ENCODE results near the gene IFNL1. TPM values are rescaled to one million over a fixed set of nuclear protein-coding genes. Genes with fewer than 3 reads are reported as not detected.
A peak's percentile ranks its signal among the peaks of the same experiment; 100 is the strongest.

IFNL1 gene
- total RNA-seq, 1 experiment from 2014 or later = not detected

- peaks cover 13% of the 10 kb centered on the region for H3K4me1 Mint-ChIP-seq (ENCODE audit: low read depth, unreplicated experiment)
- Histone ChIP-seq H3K4me3 (ENCODE audit: low read depth, low read length) (no peak overlapping the region), H3K27me3 (replicated peaks; ENCODE audit: control insufficient read depth, insufficient read depth, low read length) (no peaks in the 10 kb centered on the region), H3K4me1 (peaks cover 10% of the 10 kb centered on the region), H3K36me3 (ENCODE audit: control insufficient read depth, insufficient read depth, low read length) (no peaks in the 10 kb centered on the region), H3K9me3 (no peaks in the 10 kb centered on the region)
- CTCF ChIA-PET = interaction anchor here (0.5 to 1.8 kb wide), 11 partner anchors 15 to 366 kb away, joined by 3 to 16 read pairs (median 3); partner anchors contain the start of gene SAMD4B
- no peaks in the 10 kb centered on the region for H3K27me3 Mint-ChIP-seq (ENCODE audit: insufficient read depth, unreplicated experiment)
- BruUV-seq (replicated peaks) = no TSS peak
- H3K27ac Mint-ChIP-seq (ENCODE audit: unreplicated experiment) = peak overlapping the region; percentile 75
- no peak overlapping the region for H3K4me3 Mint-ChIP-seq (ENCODE audit: unreplicated experiment)
- H3K36me3 Mint-ChIP-seq (ENCODE audit: insufficient read depth, unreplicated experiment) = peaks cover 18% of the 10 kb centered on the region
- POLR2A ChIA-PET = no interaction called here
- DNase-seq = no peak
- no peaks in the 10 kb centered on the region for H3K9me3 Mint-ChIP-seq (ENCODE audit: unreplicated experiment)
- intact Hi-C loops (cut with micrococcal nuclease; ENCODE audit: unreplicated experiment) = loop anchor here (1.0 kb wide), 3 partner anchors 115 to 205 kb away; no protein-coding TSS in a partner anchor
- TF ChIP-seq, protein P1, sequence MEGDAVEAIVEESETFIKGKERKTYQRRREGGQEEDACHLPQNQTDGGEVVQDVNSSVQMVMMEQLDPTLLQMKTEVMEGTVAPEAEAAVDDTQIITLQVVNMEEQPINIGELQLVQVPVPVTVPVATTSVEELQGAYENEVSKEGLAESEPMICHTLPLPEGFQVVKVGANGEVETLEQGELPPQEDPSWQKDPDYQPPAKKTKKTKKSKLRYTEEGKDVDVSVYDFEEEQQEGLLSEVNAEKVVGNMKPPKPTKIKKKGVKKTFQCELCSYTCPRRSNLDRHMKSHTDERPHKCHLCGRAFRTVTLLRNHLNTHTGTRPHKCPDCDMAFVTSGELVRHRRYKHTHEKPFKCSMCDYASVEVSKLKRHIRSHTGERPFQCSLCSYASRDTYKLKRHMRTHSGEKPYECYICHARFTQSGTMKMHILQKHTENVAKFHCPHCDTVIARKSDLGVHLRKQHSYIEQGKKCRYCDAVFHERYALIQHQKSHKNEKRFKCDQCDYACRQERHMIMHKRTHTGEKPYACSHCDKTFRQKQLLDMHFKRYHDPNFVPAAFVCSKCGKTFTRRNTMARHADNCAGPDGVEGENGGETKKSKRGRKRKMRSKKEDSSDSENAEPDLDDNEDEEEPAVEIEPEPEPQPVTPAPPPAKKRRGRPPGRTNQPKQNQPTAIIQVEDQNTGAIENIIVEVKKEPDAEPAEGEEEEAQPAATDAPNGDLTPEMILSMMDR (IDR thresholded peaks at IDR 0.05; ENCODE audit: insufficient read depth in 1 of 2, low read depth in 1 of 2, low read length in 1 of 2, severe bottlenecking in 1 of 2, unreplicated experiment in 1 of 2) = no peak
Observed at GRCh38 chr19:39327363-39328045, 31.3 kb downstream of the IFNL1 start.

GRCh38 chr19:39328046-39328705 lies 32.0 kb downstream of the IFNL1 start:
- peaks cover 13% of the 10 kb centered on the region for H3K4me1 ChIP-seq
- Mint-ChIP-seq H3K4me3 (ENCODE audit: unreplicated experiment) (no peak overlapping the region), H3K36me3 (ENCODE audit: insufficient read depth, unreplicated experiment) (peaks cover 12% of the 10 kb centered on the region), H3K9me3 (ENCODE audit: unreplicated experiment) (no peaks in the 10 kb centered on the region), H3K4me1 (ENCODE audit: low read depth, unreplicated experiment) (peaks cover 8% of the 10 kb centered on the region), H3K27me3 (ENCODE audit: insufficient read depth, unreplicated experiment) (no peaks in the 10 kb centered on the region), H3K27ac (ENCODE audit: unreplicated experiment) (peak overlapping the region; percentile 75)
- intact Hi-C loops (cut with micrococcal nuclease; ENCODE audit: unreplicated experiment) = loop anchor here (1.0 kb wide), 3 partner anchors 116 to 206 kb away; no protein-coding TSS in a partner anchor
- ChIA-PET POLR2A (no interaction called here), CTCF (interaction anchor here (0.5 to 1.8 kb wide), 10 partner anchors 14 to 366 kb away, joined by 3 to 16 read pairs (median 3); partner anchors contain the start of gene SAMD4B)
- DNase-seq = peak; percentile 83 to 93
- no TSS peak for BruUV-seq (replicated peaks)
- TF ChIP-seq, protein P1 (IDR thresholded peaks at IDR 0.05; ENCODE audit: insufficient read depth in 1 of 2, low read depth in 1 of 2, low read length in 1 of 2, severe bottlenecking in 1 of 2, unreplicated experiment in 1 of 2) = peak; percentile 98
- no peaks in the 10 kb centered on the region for H3K27me3 ChIP-seq (replicated peaks; ENCODE audit: control insufficient read depth, insufficient read depth, low read length)
- no peaks in the 10 kb centered on the region for H3K9me3 ChIP-seq
- no peak overlapping the region for H3K4me3 ChIP-seq (ENCODE audit: low read depth, low read length)
- no peaks in the 10 kb centered on the region for H3K36me3 ChIP-seq (ENCODE audit: control insufficient read depth, insufficient read depth, low read length)

DNA sequence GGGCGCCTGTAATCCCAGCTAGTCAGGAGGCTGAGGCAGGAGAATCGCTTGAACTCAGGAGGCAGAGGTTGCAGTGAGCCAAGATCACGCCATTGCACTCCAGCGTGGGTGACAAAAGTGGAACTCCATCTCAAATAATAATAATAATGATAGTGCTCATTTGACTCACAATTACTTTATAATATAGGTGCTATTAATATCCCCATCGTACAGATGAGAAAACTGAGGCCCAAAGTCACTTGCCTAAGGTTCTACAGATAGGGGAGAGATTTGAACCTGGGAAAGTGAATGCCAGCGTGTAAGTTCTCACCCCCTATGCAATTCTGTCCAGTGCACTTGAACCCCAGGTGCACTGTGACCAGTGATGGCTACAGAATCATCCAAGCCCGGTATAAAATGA lies 33.7 kb downstream of the IFNL1 start:
- Histone ChIP-seq H3K9me3 (no peaks in the 10 kb centered on the region), H3K4me1 (peaks cover 13% of the 10 kb centered on the region), H3K36me3 (ENCODE audit: control insufficient read depth, insufficient read depth, low read length) (no peaks in the 10 kb centered on the region), H3K27me3 (replicated peaks; ENCODE audit: control insufficient read depth, insufficient read depth, low read length) (no peaks in the 10 kb centered on the region), H3K4me3 (ENCODE audit: low read depth, low read length) (no peak overlapping the region)
- CTCF ChIA-PET = interaction anchor here (0.6 to 0.7 kb wide), 2 partner anchors 99 to 132 kb away, joined by 4 to 6 read pairs; no protein-coding TSS in a partner anchor
- H3K36me3 Mint-ChIP-seq (ENCODE audit: insufficient read depth, unreplicated experiment) = peaks cover 5% of the 10 kb centered on the region
- H3K27ac Mint-ChIP-seq (ENCODE audit: unreplicated experiment) = no peak overlapping the region
- BruUV-seq (replicated peaks) = no TSS peak
- peaks cover 5% of the 10 kb centered on the region for H3K4me1 Mint-ChIP-seq (ENCODE audit: low read depth, unreplicated experiment)
- intact Hi-C loops (cut with micrococcal nuclease; ENCODE audit: unreplicated experiment) = no loop called here
- DNase-seq = no peak
- H3K9me3 Mint-ChIP-seq (ENCODE audit: unreplicated experiment) = no peaks in the 10 kb centered on the region
- TF ChIP-seq, protein P1 (IDR thresholded peaks at IDR 0.05; ENCODE audit: insufficient read depth in 1 of 2, low read depth in 1 of 2, low read length in 1 of 2, severe bottlenecking in 1 of 2, unreplicated experiment in 1 of 2) = no peak
- H3K4me3 Mint-ChIP-seq (ENCODE audit: unreplicated experiment) = no peak overlapping the region
- no peaks in the 10 kb centered on the region for H3K27me3 Mint-ChIP-seq (ENCODE audit: insufficient read depth, unreplicated experiment)
- POLR2A ChIA-PET = no interaction called here

All from Caco-2 (cell line).